GM18505 (cell line): ENCODE data around the gene ABCA2.

Experiments
- ATAC-seq: cut with Tn5 transposase; IDR thresholded peaks from one replicate; pipeline ENCODE4 v1.9.1; 2021; ENCODE audit not compliant: unreplicated experiment
- POLR2A ChIP-seq: IDR thresholded peaks from 4 replicates; pipeline ENCODE4 v1.6.1; 2011; ENCODE audit warnings: borderline replicate concordance; ENCODE audit not compliant: insufficient read depth, insufficient read length; ENCODE audit errors: extremely low read depth

Gene ABCA2

GRCh38 chr9:137048655-137049543 is 20.9 kb upstream of the ABCA2 start:
- TF ChIP-seq POLR2A: no peak
- ATAC-seq: no peak

- ATAC-seq: no peak
- TF ChIP-seq POLR2A: no peak
Measured at GRCh38 chr9:137046088-137046787, 18.2 kb upstream of the ABCA2 start, which contains the start of gene NPDC1. NPDC1 (minus strand) TSS chr9:137046177; CDS start chr9:137045989, 188 bp downstream.

GRCh38 chr9:137045294-137046087 is 17.5 kb upstream of the ABCA2 start:
- no peak for ATAC-seq
- no peak for TF ChIP-seq POLR2A

GRCh38 chr9:137044502-137045177 is 16.6 kb upstream of the ABCA2 start:
- no peak for TF ChIP-seq POLR2A
- ATAC-seq: no peak

- ATAC-seq: no peak
- TF ChIP-seq POLR2A: no peak
Measured at GRCh38 chr9:137044037-137044436, 16.0 kb upstream of the ABCA2 start.

GRCh38 chr9:137042751-137043727 is 15.0 kb upstream of the ABCA2 start:
- ATAC-seq: no peak
- no peak for TF ChIP-seq POLR2A

- no peak for ATAC-seq
- TF ChIP-seq POLR2A: no peak
Measured at GRCh38 chr9:137041124-137041523, 13.1 kb upstream of the ABCA2 start.

- no peak for ATAC-seq
- no peak for TF ChIP-seq POLR2A
Measured at GRCh38 chr9:137040568-137040967, 12.5 kb upstream of the ABCA2 start.

- TF ChIP-seq POLR2A: no peak
Measured at GRCh38 chr9:137039611-137040366, 11.8 kb upstream of the ABCA2 start.

GRCh38 chr9:137038916-137039315 is 10.9 kb upstream of the ABCA2 start:
- ATAC-seq: no peak
- TF ChIP-seq POLR2A: no peak

More at GRCh38 chr9:137039611-137040366, 11.8 kb upstream of the ABCA2 start:
- ATAC-seq: no peak

- ATAC-seq: no peak
- TF ChIP-seq POLR2A: no peak
Measured at GRCh38 chr9:137037483-137037882, 9.4 kb upstream of the ABCA2 start.
